Kidney epithelial cell (primary cell): Measurements from ENCODE around the gene SYNGR3. TPM values are rescaled to one million over a fixed set of nuclear protein-coding genes. Genes with fewer than 3 reads are reported as not detected.

Source experiments
- DNase-seq: peaks from one replicate; pipeline ENCODE4 v3.0.0-alpha.2; 2010; ENCODE audit warnings: low read depth
- H3K27me3 ChIP-seq: 2 replicates; pipeline ENCODE4 v1.6.0; 2011; ENCODE audit warnings: low read length; ENCODE audit not compliant: control insufficient read depth, insufficient read depth
- H3K36me3 ChIP-seq: 2 replicates; pipeline ENCODE4 v1.5.1; 2011; ENCODE audit warnings: low read length; ENCODE audit not compliant: control insufficient read depth, insufficient read depth
- H3K4me3 ChIP-seq: 2 replicates; pipeline ENCODE4 v1.5.1; 2011; ENCODE audit warnings: low read depth, mild to moderate bottlenecking, control low read depth, low read length
- CTCF ChIP-seq: IDR thresholded peaks from 2 replicates; pipeline ENCODE4 v1.5.1; 2011; ENCODE audit warnings: mild to moderate bottlenecking, moderate library complexity, low read length, control low read depth, inconsistent platforms; ENCODE audit not compliant: insufficient read depth, poor library complexity, severe bottlenecking
- total RNA-seq: library from RNA; depleted of rRNA; stranded (reverse); fragments of >200 nt; gene quantifications from 2 replicates; pipeline ENCODE4 v1.2.3, GENCODE V29; 2015

SYNGR3 gene
- total RNA-seq, 1 donor from 2014 or later: 11.3 TPM

DNA sequence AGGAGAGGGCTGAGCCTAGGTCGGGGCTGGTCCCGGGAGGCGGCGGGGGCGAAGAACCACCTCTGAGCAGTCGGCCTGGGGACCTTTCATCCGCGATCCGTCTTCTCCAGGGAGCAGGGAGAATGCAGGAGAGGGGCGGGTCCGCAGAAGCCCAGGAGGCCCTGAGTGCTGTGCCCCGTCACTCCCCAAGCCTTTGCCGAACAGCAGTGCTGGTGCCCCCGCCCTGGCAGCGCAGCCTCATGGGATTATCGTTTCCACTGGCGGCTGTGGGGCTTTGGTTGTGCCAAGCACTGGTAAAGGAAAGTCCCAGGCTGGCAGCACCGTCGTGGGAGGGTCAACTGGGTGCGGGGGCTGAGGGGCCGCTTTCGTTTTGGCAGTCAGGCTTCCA, 17.3 kb upstream of the SYNGR3 start:
- H3K36me3 ChIP-seq: peaks cover 5% of the 10 kb centered on the region
- TF ChIP-seq CTCF: no peak

DNA sequence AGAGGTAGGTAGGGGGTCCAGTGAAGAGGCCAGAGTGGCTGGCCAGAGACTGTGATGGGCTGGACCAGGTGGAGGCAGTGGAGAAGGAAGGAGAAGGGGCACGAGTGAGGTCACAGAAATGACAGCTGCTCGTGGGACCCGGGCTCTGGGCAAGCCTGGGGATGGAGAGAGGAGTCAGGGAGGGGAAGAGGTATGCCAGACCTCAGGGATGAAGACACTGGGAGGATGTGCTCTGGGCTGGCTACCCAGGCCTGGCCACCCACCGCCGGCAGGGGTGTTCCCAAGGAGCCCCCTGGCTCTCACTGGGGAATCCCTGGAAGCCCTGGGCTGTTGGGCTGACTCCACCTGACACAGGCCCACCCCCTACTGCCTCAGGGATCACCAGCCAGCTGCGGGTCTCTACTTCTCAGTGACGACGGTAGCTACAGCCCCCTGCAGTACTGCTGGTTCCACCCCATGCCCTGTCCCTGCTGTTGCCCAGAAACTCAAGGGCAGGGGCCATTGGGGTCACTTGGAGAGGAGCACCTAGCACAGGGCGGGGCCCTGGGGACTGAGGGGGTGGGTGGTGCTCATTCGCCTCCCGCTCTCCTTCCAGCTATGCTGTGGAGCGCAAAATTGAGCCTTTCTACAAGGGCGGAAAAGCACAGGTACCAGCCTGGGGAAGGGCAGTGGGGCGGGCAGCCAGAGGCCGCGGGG, 16.2 kb upstream of the SYNGR3 start:
- no peak for TF ChIP-seq CTCF
- Histone ChIP-seq H3K4me3 (no peak overlapping the region), H3K36me3 (peaks cover 5% of the 10 kb centered on the region)

More for the DNA sequence above, 17.3 kb upstream of the SYNGR3 start:
- Histone ChIP-seq H3K27me3 (no peaks in the 10 kb centered on the region), H3K4me3 (peak overlapping the region; percentile 91)
- no peak for DNase-seq

DNA sequence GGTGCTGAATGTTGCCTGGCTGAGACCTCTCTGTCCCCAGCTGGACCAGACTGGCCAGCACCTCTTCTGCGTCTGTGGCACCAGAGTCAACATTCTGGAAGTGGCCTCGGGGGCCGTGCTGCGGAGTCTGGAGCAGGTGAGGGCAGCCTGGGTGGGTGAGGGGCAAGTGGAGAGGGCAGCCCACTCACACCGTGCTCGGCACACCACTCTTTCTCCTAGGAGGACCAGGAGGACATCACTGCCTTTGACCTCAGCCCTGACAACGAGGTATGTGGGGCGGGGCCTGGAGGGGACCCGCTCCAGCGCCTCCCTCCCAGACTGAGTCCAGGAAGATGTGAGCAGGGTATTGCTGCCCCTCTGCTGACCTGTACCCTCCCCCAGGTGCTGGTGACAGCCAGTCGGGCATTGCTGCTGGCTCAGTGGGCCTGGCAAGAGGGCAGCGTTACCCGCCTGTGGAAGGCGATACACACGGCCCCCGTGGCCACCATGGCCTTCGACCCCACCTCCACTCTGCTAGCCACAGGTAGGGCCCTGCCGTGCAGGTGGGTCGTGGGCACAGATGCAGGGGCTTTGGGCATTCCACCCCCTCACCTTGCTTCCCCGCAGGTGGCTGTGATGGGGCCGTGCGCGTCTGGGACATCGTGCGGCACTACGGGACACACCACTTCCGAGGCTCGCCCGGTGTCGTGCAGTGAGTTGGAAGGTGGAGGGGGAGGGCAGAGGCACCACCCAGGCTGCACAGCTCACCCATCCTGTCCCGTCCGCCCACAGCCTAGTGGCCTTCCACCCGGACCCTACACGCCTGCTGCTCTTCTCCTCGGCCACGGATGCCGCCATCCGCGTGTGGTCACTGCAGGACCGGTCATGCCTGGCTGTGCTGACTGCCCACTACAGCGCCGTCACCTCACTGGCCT, 15.4 kb upstream of the SYNGR3 start:
- Histone ChIP-seq H3K27me3 (peaks cover 13% of the 10 kb centered on the region), H3K36me3 (peaks cover 6% of the 10 kb centered on the region), H3K4me3 (no peak overlapping the region)
- TF ChIP-seq CTCF: no peak
- no peak for DNase-seq

More for the DNA sequence above, 16.2 kb upstream of the SYNGR3 start:
- H3K27me3 ChIP-seq: peaks cover 5% of the 10 kb centered on the region
- DNase-seq: no peak

DNA sequence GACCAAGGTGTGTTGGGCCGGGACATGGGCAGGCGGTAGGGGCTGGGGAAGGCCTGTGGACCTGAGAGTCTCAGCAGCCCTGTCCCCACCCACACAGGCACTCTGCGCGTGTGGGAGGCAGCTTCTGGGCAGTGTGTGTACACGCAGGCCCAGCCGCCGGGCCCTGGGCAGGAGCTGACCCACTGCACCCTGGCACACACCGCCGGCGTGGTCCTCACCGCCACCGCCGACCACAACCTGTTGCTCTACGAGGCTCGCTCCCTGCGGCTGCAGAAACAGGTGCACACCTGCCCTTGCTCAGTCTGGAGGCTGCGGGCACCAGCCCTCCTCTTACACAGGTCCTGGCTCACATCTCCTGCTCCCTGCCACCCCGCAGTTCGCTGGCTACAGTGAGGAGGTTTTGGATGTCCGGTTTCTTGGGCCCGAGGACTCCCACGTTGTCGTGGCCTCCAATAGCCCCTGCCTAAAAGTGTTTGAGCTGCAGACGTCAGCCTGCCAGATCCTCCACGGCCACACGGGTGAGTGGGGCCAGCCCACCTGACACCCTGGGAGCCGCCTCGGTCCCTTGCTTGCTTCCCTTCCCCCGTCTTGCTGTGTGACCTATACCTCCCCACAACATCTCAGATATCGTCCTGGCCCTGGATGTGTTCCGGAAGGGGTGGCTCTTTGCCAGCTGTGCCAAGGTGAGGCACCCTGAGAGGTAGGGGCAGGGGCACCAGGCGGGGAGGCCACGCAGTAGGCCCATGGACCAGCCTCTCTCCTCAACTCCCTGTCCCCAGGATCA, 14.1 kb upstream of the SYNGR3 start:
- no peak for TF ChIP-seq CTCF
- H3K36me3 ChIP-seq: peaks cover 6% of the 10 kb centered on the region
- peaks cover 25% of the 10 kb centered on the region for H3K27me3 ChIP-seq
- no peak overlapping the region for H3K4me3 ChIP-seq
- no peak for DNase-seq

- no peak for TF ChIP-seq CTCF
Observed at GRCh38 chr16:1976216-1976520, 13.6 kb upstream of the SYNGR3 start.

More at GRCh38 chr16:1976216-1976520, 13.6 kb upstream of the SYNGR3 start:
- Histone ChIP-seq H3K36me3 (peaks cover 6% of the 10 kb centered on the region), H3K4me3 (no peak overlapping the region), H3K27me3 (peaks cover 31% of the 10 kb centered on the region)
- DNase-seq: no peak
